ENCODE measurements around the gene PSKH1. TPM values are rescaled to one million over a fixed set of nuclear protein-coding genes. Genes with fewer than 3 reads are reported as not detected.

The PSKH1 gene
- total and polyA plus RNA-seq, 9 of the 15 experiments (the other 6 are each of a cell fraction or from before 2014, with no cell fraction given) = 0.96 to 20.9 (median 9.4) TPM

DNA sequence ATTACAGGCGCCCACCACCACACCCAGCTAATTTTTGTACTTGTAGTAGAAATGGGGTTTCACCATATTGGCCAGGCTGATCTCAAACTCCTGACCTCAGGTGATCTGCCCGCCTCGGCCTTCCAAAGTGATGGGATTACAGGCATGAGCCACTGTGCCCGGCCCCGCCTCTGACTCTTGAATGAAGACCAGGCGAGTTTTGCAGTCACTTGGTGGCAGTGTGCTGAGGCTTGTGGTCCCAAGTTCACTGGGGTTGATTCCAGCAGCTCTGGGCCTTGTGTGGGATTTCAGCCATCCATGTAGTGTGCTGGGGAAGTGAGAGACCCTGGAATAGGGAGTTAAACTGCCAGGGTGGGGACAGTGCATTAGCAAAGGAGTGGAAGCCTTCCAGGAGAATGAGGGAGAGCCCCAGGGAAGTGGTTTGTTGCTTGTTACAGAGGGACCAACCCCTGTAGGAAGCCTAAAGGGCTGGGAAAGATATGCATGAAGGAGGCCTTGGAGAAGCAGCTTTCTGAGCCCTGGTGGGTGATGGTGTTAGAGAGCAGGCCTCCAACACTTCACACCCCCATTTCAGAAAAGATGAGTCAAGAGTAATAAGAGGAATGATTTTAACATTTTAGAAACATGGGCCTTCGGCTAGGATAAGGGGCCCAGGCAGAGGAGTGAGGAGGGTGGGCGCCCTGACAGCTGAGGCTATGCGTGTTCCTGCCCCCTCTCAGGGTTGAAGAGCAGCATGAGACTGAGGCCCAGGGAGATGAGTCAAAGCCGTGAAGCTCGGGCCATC lies 14.5 kb downstream of the PSKH1 start:
- Histone ChIP-seq H3K9me3 (replicated peaks; ENCODE audit: control insufficient read depth, insufficient read depth, low read depth, low read length) (no peaks in the 10 kb centered on the region), H3K27me3 (ENCODE audit: control insufficient read depth in 2 of 2, insufficient read depth in 2 of 2, low read length in 2 of 2) (no peaks in the 10 kb centered on the region), H3K4me3 (no peak overlapping the region), H3K4me2 (ENCODE audit: insufficient read depth, low read length) (no peak overlapping the region), H3K4me1 (replicated peaks in 1 of 2; ENCODE audit: control insufficient read depth in 2 of 2, insufficient read depth in 2 of 2, low read length in 2 of 2) (peaks cover 0 to 6% of the 10 kb centered on the region in 2 experiments; a peak in 1 of 5 replicates), H3K79me2 (ENCODE audit: control insufficient read depth, insufficient read depth, low read length) (no peaks in the 10 kb centered on the region), H4K20me1 (replicated peaks; ENCODE audit: control insufficient read depth, insufficient read depth, low read length) (peaks cover 2% of the 10 kb centered on the region; the same call in 1 of the 2 replicates), H3K9me1 (ENCODE audit: control insufficient read depth, insufficient read depth, low read length) (no peaks in the 10 kb centered on the region), H2AFZ (ENCODE audit: low read depth, low read length) (no peak overlapping the region), H3K36me3 (ENCODE audit: control insufficient read depth, insufficient read depth, low read length) (peaks cover 7% of the 10 kb centered on the region; the same call in 2 of the 3 replicates), H3K27ac (ENCODE audit: extremely low read depth, low read depth, low read length) (no peak overlapping the region), H3K9ac (ENCODE audit: insufficient read depth in 1 of 2, low read depth in 2 of 2, low read length in 2 of 2) (no peak overlapping the region)
- ChIA-PET POLR2A (interaction anchor here (0.6 to 2.7 kb wide), 3 partner anchors 10 to 17 kb away, joined by 3 to 13 read pairs (median 6); partner anchors contain the start of gene PSKH1), CTCF (ENCODE audit: low intra/inter-chr PET ratio) (no interaction called here)
- whole genome bisulfite sequencing (ENCODE audit: insufficient coverage, low coverage, missing lambda C conversion rate) = 70% methylated on average over 11 of the region's 11 CpGs
- FAIRE-seq (no peak), DNase-seq (ENCODE audit: extremely low read depth in 1 of 4, low spot score in 3 of 4) (no peak), ATAC-seq (no peak)
- no TSS peak for BruUV-seq (replicated peaks)
- intact Hi-C loops (cut with micrococcal nuclease) = no loop called here
- in situ Hi-C loops (cut with MboI) = no loop called here
- TF ChIP-seq, protein P1, sequence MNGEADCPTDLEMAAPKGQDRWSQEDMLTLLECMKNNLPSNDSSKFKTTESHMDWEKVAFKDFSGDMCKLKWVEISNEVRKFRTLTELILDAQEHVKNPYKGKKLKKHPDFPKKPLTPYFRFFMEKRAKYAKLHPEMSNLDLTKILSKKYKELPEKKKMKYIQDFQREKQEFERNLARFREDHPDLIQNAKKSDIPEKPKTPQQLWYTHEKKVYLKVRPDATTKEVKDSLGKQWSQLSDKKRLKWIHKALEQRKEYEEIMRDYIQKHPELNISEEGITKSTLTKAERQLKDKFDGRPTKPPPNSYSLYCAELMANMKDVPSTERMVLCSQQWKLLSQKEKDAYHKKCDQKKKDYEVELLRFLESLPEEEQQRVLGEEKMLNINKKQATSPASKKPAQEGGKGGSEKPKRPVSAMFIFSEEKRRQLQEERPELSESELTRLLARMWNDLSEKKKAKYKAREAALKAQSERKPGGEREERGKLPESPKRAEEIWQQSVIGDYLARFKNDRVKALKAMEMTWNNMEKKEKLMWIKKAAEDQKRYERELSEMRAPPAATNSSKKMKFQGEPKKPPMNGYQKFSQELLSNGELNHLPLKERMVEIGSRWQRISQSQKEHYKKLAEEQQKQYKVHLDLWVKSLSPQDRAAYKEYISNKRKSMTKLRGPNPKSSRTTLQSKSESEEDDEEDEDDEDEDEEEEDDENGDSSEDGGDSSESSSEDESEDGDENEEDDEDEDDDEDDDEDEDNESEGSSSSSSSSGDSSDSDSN (IDR thresholded peaks at IDR 0.05; ENCODE audit: borderline replicate concordance in 1 of 2, low read depth in 2 of 2, low read length in 2 of 2) = no peak
- no peak for TF ChIP-seq RBFOX2 (IDR thresholded peaks at IDR 0.05; ENCODE audit: low read depth, low read length)
- TF ChIP-seq ZSCAN29 (IDR thresholded peaks at IDR 0.05) = no peak
- no peak for TF ChIP-seq STAT5A (IDR thresholded peaks at IDR 0.05; ENCODE audit: borderline replicate concordance, low read length)
- no peak for TF ChIP-seq SUPT5H (IDR thresholded peaks at IDR 0.05)
- TF ChIP-seq CREB1 (IDR thresholded peaks at IDR 0.05) = no peak
- TF ChIP-seq CREB1 (CRISPR knock-in tag; IDR thresholded peaks at IDR 0.05) = no peak
- TF ChIP-seq, protein P2, sequence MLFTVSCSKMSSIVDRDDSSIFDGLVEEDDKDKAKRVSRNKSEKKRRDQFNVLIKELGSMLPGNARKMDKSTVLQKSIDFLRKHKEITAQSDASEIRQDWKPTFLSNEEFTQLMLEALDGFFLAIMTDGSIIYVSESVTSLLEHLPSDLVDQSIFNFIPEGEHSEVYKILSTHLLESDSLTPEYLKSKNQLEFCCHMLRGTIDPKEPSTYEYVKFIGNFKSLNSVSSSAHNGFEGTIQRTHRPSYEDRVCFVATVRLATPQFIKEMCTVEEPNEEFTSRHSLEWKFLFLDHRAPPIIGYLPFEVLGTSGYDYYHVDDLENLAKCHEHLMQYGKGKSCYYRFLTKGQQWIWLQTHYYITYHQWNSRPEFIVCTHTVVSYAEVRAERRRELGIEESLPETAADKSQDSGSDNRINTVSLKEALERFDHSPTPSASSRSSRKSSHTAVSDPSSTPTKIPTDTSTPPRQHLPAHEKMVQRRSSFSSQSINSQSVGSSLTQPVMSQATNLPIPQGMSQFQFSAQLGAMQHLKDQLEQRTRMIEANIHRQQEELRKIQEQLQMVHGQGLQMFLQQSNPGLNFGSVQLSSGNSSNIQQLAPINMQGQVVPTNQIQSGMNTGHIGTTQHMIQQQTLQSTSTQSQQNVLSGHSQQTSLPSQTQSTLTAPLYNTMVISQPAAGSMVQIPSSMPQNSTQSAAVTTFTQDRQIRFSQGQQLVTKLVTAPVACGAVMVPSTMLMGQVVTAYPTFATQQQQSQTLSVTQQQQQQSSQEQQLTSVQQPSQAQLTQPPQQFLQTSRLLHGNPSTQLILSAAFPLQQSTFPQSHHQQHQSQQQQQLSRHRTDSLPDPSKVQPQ (CRISPR knock-in tag; IDR thresholded peaks at IDR 0.05; ENCODE audit: borderline replicate concordance) = no peak
- no peak for TF ChIP-seq ZBED1 (IDR thresholded peaks at IDR 0.05)
- TF ChIP-seq, protein P3, sequence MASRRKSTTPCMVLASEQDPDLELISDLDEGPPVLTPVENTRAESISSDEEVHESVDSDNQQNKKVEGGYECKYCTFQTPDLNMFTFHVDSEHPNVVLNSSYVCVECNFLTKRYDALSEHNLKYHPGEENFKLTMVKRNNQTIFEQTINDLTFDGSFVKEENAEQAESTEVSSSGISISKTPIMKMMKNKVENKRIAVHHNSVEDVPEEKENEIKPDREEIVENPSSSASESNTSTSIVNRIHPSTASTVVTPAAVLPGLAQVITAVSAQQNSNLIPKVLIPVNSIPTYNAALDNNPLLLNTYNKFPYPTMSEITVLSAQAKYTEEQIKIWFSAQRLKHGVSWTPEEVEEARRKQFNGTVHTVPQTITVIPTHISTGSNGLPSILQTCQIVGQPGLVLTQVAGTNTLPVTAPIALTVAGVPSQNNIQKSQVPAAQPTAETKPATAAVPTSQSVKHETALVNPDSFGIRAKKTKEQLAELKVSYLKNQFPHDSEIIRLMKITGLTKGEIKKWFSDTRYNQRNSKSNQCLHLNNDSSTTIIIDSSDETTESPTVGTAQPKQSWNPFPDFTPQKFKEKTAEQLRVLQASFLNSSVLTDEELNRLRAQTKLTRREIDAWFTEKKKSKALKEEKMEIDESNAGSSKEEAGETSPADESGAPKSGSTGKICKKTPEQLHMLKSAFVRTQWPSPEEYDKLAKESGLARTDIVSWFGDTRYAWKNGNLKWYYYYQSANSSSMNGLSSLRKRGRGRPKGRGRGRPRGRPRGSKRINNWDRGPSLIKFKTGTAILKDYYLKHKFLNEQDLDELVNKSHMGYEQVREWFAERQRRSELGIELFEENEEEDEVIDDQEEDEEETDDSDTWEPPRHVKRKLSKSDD (conservative IDR thresholded peaks at IDR 0.05; ENCODE audit: low read length) = no peak
- no peak for TF ChIP-seq PTTG1 (tag; IDR thresholded peaks at IDR 0.05; ENCODE audit: low read depth)
- TF ChIP-seq, protein P4, sequence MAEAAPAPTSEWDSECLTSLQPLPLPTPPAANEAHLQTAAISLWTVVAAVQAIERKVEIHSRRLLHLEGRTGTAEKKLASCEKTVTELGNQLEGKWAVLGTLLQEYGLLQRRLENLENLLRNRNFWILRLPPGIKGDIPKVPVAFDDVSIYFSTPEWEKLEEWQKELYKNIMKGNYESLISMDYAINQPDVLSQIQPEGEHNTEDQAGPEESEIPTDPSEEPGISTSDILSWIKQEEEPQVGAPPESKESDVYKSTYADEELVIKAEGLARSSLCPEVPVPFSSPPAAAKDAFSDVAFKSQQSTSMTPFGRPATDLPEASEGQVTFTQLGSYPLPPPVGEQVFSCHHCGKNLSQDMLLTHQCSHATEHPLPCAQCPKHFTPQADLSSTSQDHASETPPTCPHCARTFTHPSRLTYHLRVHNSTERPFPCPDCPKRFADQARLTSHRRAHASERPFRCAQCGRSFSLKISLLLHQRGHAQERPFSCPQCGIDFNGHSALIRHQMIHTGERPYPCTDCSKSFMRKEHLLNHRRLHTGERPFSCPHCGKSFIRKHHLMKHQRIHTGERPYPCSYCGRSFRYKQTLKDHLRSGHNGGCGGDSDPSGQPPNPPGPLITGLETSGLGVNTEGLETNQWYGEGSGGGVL (CRISPR knock-in tag; IDR thresholded peaks at IDR 0.05) = no peak
